H9 (cell line): ENCODE results near the gene CDC14A. TPM values are rescaled to one million over a fixed set of nuclear protein-coding genes. Genes with fewer than 3 reads are reported as not detected.

Experiments
- DNase-seq: peaks from one replicate; pipeline ENCODE4 v3.0.0-alpha.2; 2017
- H2AFZ ChIP-seq: one replicate; pipeline ENCODE4 v1.6.1; 2013; ENCODE audit warnings: mild to moderate bottlenecking, low read length, control low read depth, moderate library complexity
- H2AK5ac ChIP-seq: 2 replicates; pipeline ENCODE4 v1.6.1; 2013; ENCODE audit warnings: low read length, control low read depth, mixed read lengths; ENCODE audit not compliant: insufficient read length
- H2BK120ac ChIP-seq: one replicate; pipeline ENCODE4 v1.6.1; 2013; ENCODE audit warnings: low read depth, mild to moderate bottlenecking, low read length, control low read depth, inconsistent platforms; ENCODE audit not compliant: poor library complexity, severe bottlenecking
- H2BK12ac ChIP-seq: 2 replicates; pipeline ENCODE4 v1.6.1; 2013; ENCODE audit warnings: low read length, control low read depth, mixed read lengths, low read depth; ENCODE audit not compliant: insufficient read length
- H2BK15ac ChIP-seq: 2 replicates; pipeline ENCODE4 v1.6.1; 2013; ENCODE audit warnings: low read depth, low read length, control low read depth
- H2BK20ac ChIP-seq: one replicate; pipeline ENCODE4 v1.6.1; 2013; ENCODE audit warnings: low read depth, mild to moderate bottlenecking, low read length, control low read depth, inconsistent platforms; ENCODE audit not compliant: poor library complexity, severe bottlenecking
- H2BK5ac ChIP-seq: 2 replicates; pipeline ENCODE4 v1.6.1; 2013; ENCODE audit warnings: low read length, control low read depth, mixed read lengths; ENCODE audit not compliant: insufficient read length
- H3K14ac ChIP-seq: 2 replicates; pipeline ENCODE4 v1.6.1; 2013; ENCODE audit warnings: low read length, control low read depth; ENCODE audit not compliant: insufficient read depth
- H3K18ac ChIP-seq: 2 replicates; pipeline ENCODE4 v1.6.1; 2013; ENCODE audit warnings: low read depth, mild to moderate bottlenecking, mixed read lengths, low read length, control low read depth; ENCODE audit not compliant: insufficient read length
- H3K23ac ChIP-seq: 2 replicates; pipeline ENCODE4 v1.6.1; 2013; ENCODE audit warnings: low read length, control low read depth, mixed read lengths, low read depth; ENCODE audit not compliant: insufficient read length
- H3K23me2 ChIP-seq: 2 replicates; pipeline ENCODE4 v1.6.1; 2013; ENCODE audit warnings: low read depth, mild to moderate bottlenecking, mixed read lengths, low read length, control low read depth; ENCODE audit not compliant: insufficient read length, poor library complexity, severe bottlenecking
- H3K27ac ChIP-seq: 2 replicates; pipeline ENCODE4 v1.5.1; 2013; ENCODE audit warnings: low read length, control low read depth, mixed read lengths, low read depth; ENCODE audit not compliant: insufficient read length
- H3K27me3 ChIP-seq: 2 replicates; pipeline ENCODE4 v1.6.1; 2013; ENCODE audit warnings: low read length, control low read depth, inconsistent platforms; ENCODE audit not compliant: insufficient read depth
- H3K4ac ChIP-seq: 2 replicates; pipeline ENCODE4 v1.6.1; 2013; ENCODE audit warnings: low read depth, mild to moderate bottlenecking, control low read depth, inconsistent platforms, low read length, moderate library complexity
- H3K4me1 ChIP-seq: 2 replicates; pipeline ENCODE4 v1.6.1; 2013; ENCODE audit warnings: low read length, control low read depth, inconsistent platforms; ENCODE audit not compliant: insufficient read depth
- H3K4me2 ChIP-seq: 2 replicates; pipeline ENCODE4 v1.6.1; 2013; ENCODE audit warnings: low read length, control low read depth, mixed read lengths; ENCODE audit not compliant: insufficient read length, insufficient read depth
- H3K56ac ChIP-seq: 2 replicates; pipeline ENCODE4 v1.6.1; 2013; ENCODE audit warnings: low read depth, mild to moderate bottlenecking, mixed read lengths, low read length, control low read depth; ENCODE audit not compliant: insufficient read length
- H3K79me1 ChIP-seq: 2 replicates; pipeline ENCODE4 v1.6.1; 2013; ENCODE audit warnings: low read depth, mild to moderate bottlenecking, moderate library complexity, low read length, control low read depth, inconsistent platforms; ENCODE audit not compliant: insufficient read depth, poor library complexity, severe bottlenecking
- H3K79me2 ChIP-seq: 2 replicates; pipeline ENCODE4 v1.6.1; 2013; ENCODE audit warnings: low read length, control low read depth, inconsistent platforms; ENCODE audit not compliant: insufficient read depth
- H3K9ac ChIP-seq: 2 replicates; pipeline ENCODE4 v1.6.1; 2013; ENCODE audit warnings: low read length, control low read depth, mixed read lengths; ENCODE audit not compliant: insufficient read length; ENCODE audit errors: extremely low read depth
- H3K9me3 ChIP-seq: one replicate; pipeline ENCODE4 v1.6.1; 2013; ENCODE audit warnings: low read depth, low read length, inconsistent platforms; ENCODE audit not compliant: control insufficient read depth
- H3T11ph ChIP-seq: one replicate; pipeline ENCODE4 v1.6.1; 2013; ENCODE audit warnings: mild to moderate bottlenecking, low read length, control low read depth, inconsistent platforms
- H4K20me1 ChIP-seq: one replicate; pipeline ENCODE4 v1.6.1; 2013; ENCODE audit not compliant: control insufficient read depth, insufficient read length, insufficient read depth
- H4K5ac ChIP-seq: 2 replicates; pipeline ENCODE4 v1.6.1; 2013; ENCODE audit warnings: low read depth, mild to moderate bottlenecking, mixed read lengths, low read length, control low read depth; ENCODE audit not compliant: insufficient read length
- H4K8ac ChIP-seq: replicated peaks from 2 replicates; pipeline ENCODE4 v1.6.1; 2013; ENCODE audit warnings: low read length, control low read depth, mixed read lengths, low read depth; ENCODE audit not compliant: insufficient read length
- H4K91ac ChIP-seq: 2 replicates; pipeline ENCODE4 v1.6.1; 2013; ENCODE audit warnings: low read depth, mild to moderate bottlenecking, moderate library complexity, mixed read lengths, low read length, control low read depth; ENCODE audit not compliant: insufficient read length
- H3K27ac Mint-ChIP-seq, 3 experiments: 2 replicates in 2 of 3; 3 replicates in 1 of 3; pipeline ENCODE4 v1.8.0; 2020 to 2021; ENCODE audit warnings: mixed read lengths in 3 of 3, mild to moderate bottlenecking in 1 of 3, moderate library complexity in 1 of 3
- H3K27me3 Mint-ChIP-seq: 2 replicates; pipeline ENCODE4 v1.8.0; 2021; ENCODE audit warnings: low read depth, mild to moderate bottlenecking, moderate library complexity, mixed read lengths
- H3K36me3 Mint-ChIP-seq, 3 experiments: 2 replicates in 2 of 3; 3 replicates in 1 of 3; pipeline ENCODE4 v1.8.0; 2020 to 2021; ENCODE audit warnings: low read depth in 3 of 3, mixed read lengths in 3 of 3; ENCODE audit not compliant: insufficient read depth in 1 of 3
- H3K4me1 Mint-ChIP-seq, 2 experiments: 2 replicates each; pipeline ENCODE4 v1.8.0; 2020; ENCODE audit warnings: mixed read lengths in 2 of 2
- H3K4me3 Mint-ChIP-seq, 2 experiments: 2 replicates in 1 of 2; 3 replicates in 1 of 2; pipeline ENCODE4 v1.8.0; 2020 to 2021; ENCODE audit warnings: mild to moderate bottlenecking in 2 of 2, mixed read lengths in 2 of 2, moderate library complexity in 1 of 2
- H3K9me3 Mint-ChIP-seq, 2 experiments: 2 replicates in 1 of 2; 3 replicates in 1 of 2; pipeline ENCODE4 v1.8.0; 2020; ENCODE audit warnings: mild to moderate bottlenecking in 2 of 2, mixed read lengths in 2 of 2, moderate library complexity in 1 of 2
- CTCF ChIP-seq: fragments of 200-600 bp; sonication (generic); conservative IDR thresholded peaks from 3 replicates; pipeline ENCODE4 v1.8.0; 2021; ENCODE audit warnings: antibody characterized with exemption, mild to moderate bottlenecking
- WGBS: extraction: QIAGEN DNeasy Blood & Tissue Kit; methylation state at CpG from one replicate; pipeline ENCODE4 v1.1.7; 2013; ENCODE audit warnings: missing lambda C conversion rate, low lambda C conversion rate, mixed read lengths; ENCODE audit not compliant: insufficient read length; ENCODE audit errors: extremely low coverage; 5-methylcytosine and 5-hydroxymethylcytosine counted together
- total RNA-seq: library from RNA; stranded (reverse); gene quantifications from 2 replicates; pipeline ENCODE4 v1.2.1, GENCODE V29; 2021

CDC14A gene
- total RNA-seq, 1 experiment from 2014 or later: 8.9 TPM

- Histone ChIP-seq H2BK20ac (no peak overlapping the region), H3K4me1 (peaks cover 4% of the 10 kb centered on the region; the same call in 1 of the 2 replicates), H3K4ac (no peak overlapping the region), H4K91ac (no peak overlapping the region), H3K27ac (no peak overlapping the region), H3T11ph (no peak overlapping the region), H2BK120ac (no peak overlapping the region), H2BK12ac (no peak overlapping the region), H3K79me1 (peaks cover 4% of the 10 kb centered on the region), H2BK5ac (no peak overlapping the region), H4K5ac (no peak overlapping the region), H3K23ac (no peak overlapping the region), H4K8ac (no peak overlapping the region), H3K4me2 (no peak overlapping the region), H3K9ac (no peak overlapping the region), H3K23me2 (peaks cover 7% of the 10 kb centered on the region), H3K14ac (no peak overlapping the region), H4K20me1 (no peaks in the 10 kb centered on the region), H3K27me3 (no peaks in the 10 kb centered on the region), H3K56ac (no peak overlapping the region), H3K18ac (no peak overlapping the region), H2AFZ (no peak overlapping the region), H2AK5ac (no peak overlapping the region), H2BK15ac (no peak overlapping the region), H3K79me2 (no peaks in the 10 kb centered on the region), H3K9me3 (no peaks in the 10 kb centered on the region)
- Mint-ChIP-seq H3K4me3 (peak overlapping the region; percentile 4 to 62; a peak in 4 of 5 replicates), H3K9me3 (no peaks in the 10 kb centered on the region; a peak in 2 of 5 replicates), H3K36me3 (peaks cover 5 to 8% (median 8%) of the 10 kb centered on the region in 3 experiments), H3K27me3 (no peaks in the 10 kb centered on the region; the same call in 1 of the 2 replicates), H3K4me1 (peaks cover 23 to 33% of the 10 kb centered on the region in 2 experiments), H3K27ac (0 out of 7 replicates have a peak overlapping the region, but pooled peaks of 1 of the 3 experiments have one; percentile 6)
- TF ChIP-seq CTCF: no peak
- no CpG with 5 or more reads among the region's 2 CpGs for WGBS
- DNase-seq: no peak
Measured at GRCh38 chr1:100354971-100355394, 2.7 kb downstream of the CDC14A start.
